ENCODE results near the gene CLN3. TPM values are rescaled to one million over a fixed set of nuclear protein-coding genes. Genes with fewer than 3 reads are reported as not detected.
A peak's percentile ranks its signal among the peaks of the same experiment; 100 is the strongest.
"Not testable (repeated sequence)": the region's sequence is repeated elsewhere in the genome, so short reads cannot be mapped to it uniquely, and the experiment has no call there.

CLN3 gene
- total RNA-seq, 1 donor from 2014 or later, result 13.4 TPM

DNA sequence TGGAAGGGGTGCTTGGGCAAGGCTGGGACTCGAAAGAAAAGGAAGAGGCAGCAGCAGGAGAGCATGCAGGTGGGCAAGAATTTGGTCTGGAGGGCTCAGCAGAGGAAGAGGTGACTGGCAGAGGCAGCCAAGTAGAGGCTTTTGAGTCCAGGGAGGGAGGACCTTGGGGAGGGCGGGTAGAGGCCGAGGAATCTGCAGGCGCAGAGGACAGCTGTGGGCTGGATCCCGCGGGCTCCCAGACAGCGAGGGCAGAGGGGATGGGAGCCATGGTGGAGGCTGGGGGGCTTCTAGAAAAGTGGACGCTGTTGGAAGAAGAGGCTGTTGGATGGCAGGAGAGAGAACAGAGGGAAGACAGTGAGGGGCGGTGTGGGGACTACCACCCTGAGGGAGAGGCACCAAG is 5.5 kb upstream of the CLN3 start:
- no peak for DNase-seq
- intact Hi-C loops (cut with micrococcal nuclease), result loop anchor here (10.0 kb wide), 1 partner anchor 57 kb away; the partner anchor contains the start of gene SGF29
- no peak for ATAC-seq

DNA sequence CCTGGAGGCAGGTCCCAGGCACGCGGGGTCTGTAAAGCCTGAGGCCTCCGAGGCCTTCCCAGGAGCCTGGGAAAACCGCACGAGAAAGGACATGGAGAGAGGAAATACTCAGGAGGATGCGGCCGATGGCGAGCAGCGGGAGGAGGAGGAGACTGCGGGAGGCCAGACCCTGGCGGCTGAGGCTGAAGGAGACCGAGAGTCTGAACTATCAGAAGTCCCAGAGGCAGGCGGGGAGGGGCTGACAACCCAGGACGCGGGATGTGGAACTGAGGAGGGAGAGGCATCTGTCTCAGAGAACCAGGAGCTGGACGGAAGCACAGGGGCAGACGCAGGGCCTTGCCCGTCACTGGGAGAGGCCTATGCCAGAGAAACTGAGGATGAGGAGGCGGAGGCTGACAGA is 5.0 kb upstream of the CLN3 start:
- ATAC-seq, result no peak
- intact Hi-C loops (cut with micrococcal nuclease), result loop anchor here (10.0 kb wide), 1 partner anchor 58 kb away; the partner anchor contains the start of gene SGF29
- DNase-seq, result no peak

DNA sequence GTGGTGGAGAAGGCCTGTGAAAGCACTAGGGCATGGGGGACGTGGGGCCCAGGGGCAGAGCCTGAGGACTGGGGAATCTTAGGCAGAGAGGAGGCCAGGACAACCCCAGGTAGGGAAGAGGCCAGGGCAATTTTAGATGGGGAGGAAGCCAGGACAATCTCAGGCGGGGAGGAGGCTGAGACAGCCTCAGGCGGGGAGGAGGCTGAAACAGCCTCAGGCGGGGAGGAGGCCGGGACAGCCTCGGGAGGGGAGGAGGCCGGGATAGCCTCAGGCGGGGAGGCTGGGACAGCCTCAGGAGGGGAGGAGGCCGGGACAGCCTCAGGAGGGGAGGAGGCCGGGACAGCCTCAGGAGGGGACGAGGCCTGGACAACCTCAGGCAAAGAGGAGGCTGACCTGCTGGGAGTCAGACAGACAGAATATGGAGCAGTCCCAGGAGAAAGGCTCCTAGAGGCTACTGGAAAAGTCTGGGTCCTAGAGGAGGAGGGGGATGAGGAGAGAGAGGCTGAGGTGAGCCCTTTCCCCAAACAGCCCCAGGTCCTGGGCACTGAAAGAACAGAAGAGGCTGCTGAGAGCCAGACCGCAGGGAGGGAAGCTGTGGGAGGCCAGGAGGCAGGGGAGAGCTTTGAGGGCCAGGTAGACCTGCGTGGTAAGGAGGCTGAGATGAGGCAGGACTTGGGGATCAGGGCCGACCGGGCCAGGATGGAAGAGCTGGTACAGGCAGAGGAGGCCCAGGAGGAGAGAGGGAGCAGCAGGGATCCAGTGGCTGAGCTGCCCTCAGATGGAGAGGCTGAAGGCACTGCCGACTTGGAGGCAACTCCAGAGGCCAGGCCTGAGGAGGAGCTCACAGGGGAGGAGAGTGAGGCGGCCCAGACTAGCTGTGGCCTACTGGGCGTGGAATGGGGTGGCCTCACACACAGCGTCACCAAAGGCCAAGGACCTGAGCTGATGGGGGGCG is 4.2 kb upstream of the CLN3 start:
- DNase-seq (no peak), ATAC-seq (no peak)
- intact Hi-C loops (cut with micrococcal nuclease), result loop anchor here (10.0 kb wide), 1 partner anchor 59 kb away; the partner anchor contains the start of gene SGF29

DNA sequence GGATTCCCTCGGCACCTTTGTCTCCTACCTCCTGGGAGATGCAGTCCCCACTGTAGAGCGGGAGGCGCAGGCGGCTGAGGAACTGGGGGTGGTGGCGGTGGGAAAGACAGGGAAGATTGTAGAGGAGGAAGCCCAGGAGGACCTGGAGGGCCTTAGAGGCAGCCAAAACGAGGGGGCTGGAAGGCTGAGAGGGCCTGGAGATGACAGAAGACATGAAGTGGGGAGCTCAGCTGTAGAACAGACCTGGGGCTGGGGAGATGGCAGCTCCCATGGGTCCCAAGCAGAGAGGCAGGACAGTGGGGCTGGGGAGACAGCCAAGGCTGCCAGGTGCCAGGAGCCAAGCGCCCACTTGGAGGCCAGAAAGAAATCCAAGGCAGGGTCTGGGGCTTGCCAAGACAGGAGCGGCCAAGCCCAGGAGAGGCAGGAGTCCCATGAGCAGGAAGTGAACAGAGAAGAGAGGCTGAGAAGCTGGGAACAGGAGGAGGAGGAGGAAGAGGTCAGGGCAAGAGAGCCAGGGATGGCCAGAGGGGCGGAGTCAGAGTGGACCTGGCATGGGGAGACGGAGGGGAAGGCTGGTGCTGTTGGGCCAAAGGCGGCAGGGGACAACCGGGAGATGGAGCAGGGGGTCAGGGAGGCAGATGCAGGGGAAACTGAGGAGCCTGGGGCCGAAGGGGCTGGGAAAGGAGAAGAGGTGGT is 3.4 kb upstream of the CLN3 start:
- DNase-seq (no peak), ATAC-seq (no peak)
- intact Hi-C loops (cut with micrococcal nuclease), result loop anchor here (10.0 kb wide), 1 partner anchor 60 kb away; the partner anchor contains the start of gene SGF29

DNA sequence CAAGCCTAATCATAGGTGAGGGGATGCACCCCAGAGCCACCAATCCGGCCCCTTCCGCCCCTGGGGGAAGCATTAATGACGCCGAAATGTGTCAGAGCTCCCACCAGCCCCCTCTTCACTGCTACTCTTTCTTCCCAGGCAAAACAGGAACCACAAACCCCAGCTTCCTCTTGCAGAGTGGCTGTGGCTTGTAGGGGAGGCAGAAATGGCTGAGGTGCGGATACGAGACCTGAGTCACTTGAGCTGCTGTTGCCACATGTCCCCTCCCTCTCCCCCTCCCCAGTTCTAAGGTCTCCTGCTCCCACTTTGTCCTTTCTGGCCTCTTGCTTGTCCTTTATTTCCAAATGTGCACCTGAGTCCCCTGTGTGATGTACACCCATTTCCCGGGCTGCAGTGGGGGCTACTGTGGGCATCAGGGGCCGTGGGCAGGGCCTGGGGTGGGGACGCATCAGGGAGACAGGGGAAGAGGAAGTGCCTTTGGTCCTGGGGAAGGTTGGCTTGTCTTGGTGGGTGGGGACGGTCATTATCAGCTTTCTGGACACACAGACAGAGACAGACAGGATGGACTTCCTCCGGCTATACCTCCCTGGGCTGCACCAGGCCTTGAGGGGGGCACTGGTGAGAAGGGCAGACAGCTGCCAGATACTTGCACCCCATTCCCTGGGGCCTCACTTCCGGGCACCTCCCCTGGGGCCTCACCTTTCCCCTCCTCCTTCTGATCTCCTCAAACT is 2.4 kb upstream of the CLN3 start, which contains the start of gene APOBR:
Gene APOBR (plus strand): TSS at position 523 of the 731 bp plus-strand sequence. CDS start 39 bp downstream, at position 562.
- DNase-seq (peak; percentile 46), ATAC-seq (peak; percentile 4)
- intact Hi-C loops (cut with micrococcal nuclease), result loop anchor here (10.0 kb wide), 1 partner anchor 61 kb away; the partner anchor contains the start of gene SGF29

DNA sequence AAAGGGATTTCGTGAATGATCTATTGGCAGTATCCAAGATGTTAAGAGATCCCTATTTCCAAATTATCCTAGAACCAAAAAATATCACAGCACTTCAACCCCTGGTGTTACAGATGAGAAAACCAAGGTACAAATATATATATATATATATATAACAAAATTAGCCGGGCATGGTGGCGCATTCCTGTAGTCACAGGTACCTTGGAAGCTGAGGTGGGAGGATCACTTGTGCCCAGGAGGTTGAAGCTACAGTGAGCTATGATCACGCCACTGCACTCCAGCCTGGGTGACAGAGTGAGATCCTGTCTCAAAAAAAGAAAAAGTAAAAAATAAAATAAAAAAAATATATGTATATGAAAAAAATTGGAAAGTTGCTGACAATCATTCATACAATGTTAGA is 637 bp upstream of the CLN3 start:
- intact Hi-C loops (cut with micrococcal nuclease), result loop anchor here (10.0 kb wide), 1 partner anchor 62 kb away; the partner anchor contains the start of gene SGF29
- DNase-seq (no peak), ATAC-seq (no peak)

DNA sequence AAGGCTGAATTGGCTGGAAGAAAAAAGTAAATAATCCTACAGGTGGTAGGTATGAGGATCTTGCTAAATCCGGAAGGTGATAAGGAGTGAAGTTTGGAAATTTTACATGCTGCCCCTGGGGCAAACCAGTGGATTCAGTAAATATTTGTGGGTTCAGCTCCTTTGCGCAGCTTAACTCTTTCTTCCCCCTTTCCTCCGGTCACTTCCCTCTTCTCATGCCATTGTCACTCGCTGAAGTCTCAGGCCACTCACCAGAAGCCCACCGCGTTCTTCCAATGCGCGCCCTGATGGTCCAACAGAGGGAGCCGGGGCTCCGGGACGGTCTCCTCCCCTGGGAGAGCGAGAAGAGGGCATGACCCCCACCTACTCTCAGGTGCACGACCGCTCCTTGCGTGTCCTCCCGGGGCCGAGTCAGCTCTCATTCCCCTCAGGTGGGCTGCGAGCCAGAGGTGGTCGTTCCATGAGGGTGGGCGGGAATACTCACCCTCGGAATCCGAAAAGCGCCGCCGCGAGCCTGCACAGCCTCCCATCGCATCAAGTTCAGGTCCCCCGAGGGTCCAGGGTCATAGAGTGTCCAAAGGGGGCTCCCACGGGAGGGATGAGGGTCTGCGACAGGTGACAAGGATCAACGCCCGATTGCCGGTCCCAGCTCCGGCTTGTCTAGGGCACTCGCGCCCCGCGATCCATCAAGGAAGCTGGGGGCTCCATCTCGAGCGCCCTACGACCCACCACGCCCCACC is 474 bp downstream of the CLN3 start:
- intact Hi-C loops (cut with micrococcal nuclease), result loop anchor here (10.0 kb wide), 1 partner anchor 63 kb away; the partner anchor contains the start of gene SGF29
- peak; percentile 72 for ATAC-seq
- DNase-seq, result peak; percentile 57

DNA sequence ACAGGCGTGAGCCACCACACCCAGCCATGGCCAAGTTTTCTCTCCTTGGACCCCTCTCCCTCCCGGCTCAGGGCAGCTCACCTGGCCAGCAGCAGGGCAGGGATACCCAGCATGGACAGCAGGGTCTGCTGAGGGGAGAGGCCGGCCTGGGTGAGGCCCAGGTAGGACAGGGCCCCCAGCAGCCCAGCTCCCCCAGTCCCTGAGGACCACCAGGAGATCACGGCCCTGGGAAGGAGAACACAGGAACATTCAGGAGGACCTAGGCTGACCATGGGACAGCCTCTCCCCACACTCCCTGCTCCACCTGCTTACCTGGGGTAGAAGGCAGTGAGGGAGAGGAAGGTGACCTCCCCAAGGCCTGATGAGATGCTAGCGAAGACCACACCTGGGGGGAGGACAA is 5.6 kb downstream of the CLN3 start:
- ATAC-seq (no peak), DNase-seq (no peak)
- intact Hi-C loops (cut with micrococcal nuclease), result no loop called here

DNA sequence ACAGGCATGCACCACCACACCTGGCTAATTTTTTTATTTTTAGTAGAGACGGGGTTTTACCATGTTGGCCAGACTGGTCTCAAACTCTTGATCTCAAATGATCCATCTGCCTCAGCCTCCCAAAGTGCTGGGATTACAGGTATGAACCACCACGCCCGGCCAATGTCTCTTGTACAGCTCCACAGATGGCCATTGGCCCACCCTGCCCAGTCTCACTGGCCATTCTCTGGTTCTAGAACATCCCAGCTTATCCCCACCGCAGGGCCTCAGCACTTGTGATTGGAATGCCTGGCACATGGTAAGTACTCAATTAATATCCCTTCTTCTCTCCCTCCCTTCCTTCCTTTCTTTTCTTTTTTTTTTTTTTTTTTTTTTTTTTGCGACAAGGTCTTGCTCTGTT is 8.5 kb downstream of the CLN3 start:
- intact Hi-C loops (cut with micrococcal nuclease); DNase-seq; ATAC-seq: not testable (repeated sequence)

DNA sequence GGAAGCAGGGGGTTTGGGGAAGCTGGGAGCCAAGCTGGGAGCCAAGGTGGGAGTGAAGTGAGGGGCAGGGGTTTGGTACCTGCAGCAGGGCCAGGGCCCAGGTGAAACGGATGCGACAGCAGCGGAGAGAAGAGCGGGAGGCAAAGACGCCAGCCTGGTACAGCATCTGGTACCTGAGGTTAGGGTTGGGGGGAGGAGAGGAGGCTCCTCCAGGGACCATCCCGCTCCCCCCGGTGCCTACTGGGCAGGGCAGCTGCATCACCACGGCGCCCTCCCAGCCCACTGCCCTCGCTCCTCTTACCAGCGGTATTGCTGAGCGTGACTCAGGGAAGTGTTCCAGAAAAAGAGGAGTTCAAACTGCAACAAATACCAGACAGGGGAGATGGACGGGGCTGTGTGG is 9.8 kb downstream of the CLN3 start:
- intact Hi-C loops (cut with micrococcal nuclease), result no loop called here
- ATAC-seq, result no peak

DNA sequence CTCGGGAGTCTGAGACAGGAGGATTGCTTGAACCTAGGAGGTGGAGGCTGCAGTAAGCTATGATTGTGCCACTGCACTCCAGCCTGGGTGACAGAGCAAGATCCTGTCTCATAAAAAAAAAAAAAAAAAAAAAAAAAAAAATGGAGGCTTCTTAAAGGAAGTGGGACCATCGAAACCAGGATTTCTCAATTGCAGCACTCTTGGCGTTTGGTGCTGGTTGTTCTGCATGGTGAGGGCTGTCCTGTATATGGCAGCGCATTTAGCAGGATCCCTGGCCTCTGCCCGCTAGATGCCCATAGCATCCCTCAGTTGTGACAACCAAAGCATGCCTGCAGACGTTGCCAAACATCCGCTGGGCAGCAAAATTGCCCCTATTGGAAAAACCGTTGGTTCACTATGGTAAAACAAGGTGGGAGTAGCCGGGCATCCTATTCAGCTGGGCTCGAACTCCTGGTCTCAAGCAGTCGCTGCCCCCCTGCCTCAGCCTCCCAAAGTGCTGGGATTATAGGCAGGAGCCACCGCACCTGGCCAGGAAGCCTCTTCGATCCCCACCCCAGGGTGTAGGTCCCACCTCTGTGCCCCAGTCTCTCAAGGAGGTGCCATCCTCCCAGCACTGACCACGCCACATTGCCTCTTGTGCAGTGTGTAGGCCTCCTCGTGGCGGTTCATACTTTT is 13.2 kb downstream of the CLN3 start:
- intact Hi-C loops (cut with micrococcal nuclease), result no loop called here
- ATAC-seq (no peak), DNase-seq (no peak)

More for the DNA sequence above, 9.8 kb downstream of the CLN3 start:
- DNase-seq, result no peak

DNA sequence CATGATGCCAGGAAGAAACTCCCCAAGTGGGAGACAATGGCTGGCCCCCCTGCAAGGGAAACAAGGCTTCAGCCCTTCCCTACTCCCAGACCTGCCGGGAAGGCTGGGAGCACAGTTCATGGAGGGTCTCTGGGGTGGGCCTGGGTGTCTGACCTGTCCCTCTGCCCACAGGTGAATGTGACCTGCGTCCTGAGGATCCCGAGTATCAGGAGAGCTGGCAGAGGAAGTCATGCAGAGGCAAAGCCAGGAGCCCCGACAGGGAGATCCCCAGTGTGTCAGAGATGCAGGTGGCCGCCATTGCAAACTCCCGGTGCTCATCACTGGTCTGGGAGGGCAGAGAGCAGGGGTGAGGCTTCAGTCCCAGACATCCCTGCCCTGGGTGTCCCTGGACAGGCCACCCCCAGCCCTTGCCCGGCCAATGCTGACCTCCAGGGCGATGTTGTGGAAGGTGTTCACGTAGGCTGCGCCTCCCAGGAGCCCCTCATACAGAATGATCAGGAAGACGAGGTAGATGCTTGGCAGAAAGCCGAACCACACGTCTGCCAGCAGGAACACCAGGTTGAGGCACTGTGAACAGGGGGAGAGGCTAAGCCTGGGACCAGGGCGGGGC is 14.5 kb downstream of the CLN3 start:
- no peak for DNase-seq
- ATAC-seq, result no peak
- intact Hi-C loops (cut with micrococcal nuclease), result no loop called here

DNA sequence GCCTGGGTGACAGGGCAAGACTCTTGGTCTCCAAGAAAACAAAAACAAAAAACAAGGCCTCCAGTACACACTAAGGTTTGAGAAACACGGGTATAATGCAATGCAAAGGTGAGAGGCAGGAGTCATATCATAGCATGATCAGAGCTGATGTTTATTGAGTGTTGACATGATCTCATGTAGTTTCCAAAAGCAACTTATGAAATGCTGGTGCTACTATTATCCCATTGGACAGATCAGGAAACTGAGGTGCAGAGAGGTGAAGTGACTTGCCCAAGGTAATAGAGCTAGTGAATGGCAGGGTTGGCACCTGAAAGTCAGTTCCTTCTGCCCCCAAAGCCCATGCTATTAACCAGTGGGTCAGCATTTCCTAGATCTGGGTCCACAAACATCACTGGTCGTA is 16.7 kb downstream of the CLN3 start:
- intact Hi-C loops (cut with micrococcal nuclease), result no loop called here
- ATAC-seq (no peak), DNase-seq (no peak)

DNA sequence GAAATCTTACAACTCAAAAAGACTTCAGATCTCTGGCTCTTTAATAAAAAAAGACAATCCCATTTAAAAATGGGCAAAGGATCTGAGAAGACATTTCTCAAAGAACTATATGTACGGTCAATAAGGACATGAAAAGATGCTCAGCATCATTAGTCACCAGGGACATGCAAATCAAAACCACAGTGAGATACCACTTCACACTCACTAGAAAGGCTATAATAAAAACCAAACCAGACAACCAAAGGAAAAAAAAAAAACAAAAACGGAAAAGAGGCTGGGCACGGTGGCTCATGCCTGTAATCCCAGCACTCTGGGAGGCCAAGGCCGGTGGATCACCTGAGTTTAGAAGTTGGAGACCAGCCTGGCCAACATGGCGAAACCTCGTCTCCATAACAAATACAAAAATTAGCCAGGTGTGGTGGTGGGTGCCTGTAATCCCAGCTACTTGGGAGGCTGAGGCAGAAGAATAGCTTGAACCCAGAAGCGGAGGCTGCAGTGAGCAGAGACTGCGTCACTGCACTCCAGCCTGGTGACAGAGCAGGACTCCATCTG is 18.1 kb downstream of the CLN3 start:
- intact Hi-C loops (cut with micrococcal nuclease), result no loop called here
- DNase-seq (no peak), ATAC-seq (no peak)

DNA sequence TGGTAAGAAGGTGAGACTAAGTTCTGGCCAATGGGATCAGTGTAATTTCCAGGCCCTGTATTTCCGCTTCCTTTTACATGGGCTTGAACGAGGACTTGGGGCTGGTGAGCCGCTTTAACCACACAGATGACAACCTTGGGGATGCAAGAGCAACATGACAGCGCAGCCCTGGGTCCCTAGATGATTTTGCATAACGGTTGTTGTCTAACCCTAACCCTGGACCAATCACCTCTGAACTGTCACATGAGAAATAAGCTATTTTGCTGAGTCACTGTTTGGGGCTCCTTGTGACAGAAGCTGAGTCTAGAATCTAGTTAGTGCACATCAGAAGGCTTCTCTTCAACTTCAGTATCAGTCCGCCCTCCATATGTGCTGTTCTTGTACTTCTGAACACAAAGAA is 44.8 kb downstream of the CLN3 start:
- ATAC-seq; DNase-seq; intact Hi-C loops (cut with micrococcal nuclease): not testable (repeated sequence)

DNA sequence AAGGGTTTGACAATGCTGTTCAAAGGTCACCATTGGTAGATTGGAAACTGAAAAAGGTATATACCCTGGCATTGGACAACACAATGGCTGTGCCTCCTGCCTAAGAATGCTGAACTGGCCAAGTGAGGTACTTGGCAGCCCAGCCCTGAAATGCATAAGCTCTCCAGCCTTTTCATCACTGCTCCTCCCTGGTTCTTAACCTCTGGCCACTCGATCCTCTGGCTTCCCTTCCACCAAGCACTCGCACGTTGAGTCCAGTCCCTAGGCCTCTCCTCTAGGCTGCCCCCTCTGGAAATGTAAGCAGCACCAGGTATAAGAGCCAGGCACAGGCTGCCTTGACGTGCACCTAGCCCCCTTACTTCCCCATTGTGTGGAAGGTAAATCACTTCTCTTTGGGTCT is 45.5 kb downstream of the CLN3 start:
- DNase-seq; intact Hi-C loops (cut with micrococcal nuclease); ATAC-seq: not testable (repeated sequence)

DNA sequence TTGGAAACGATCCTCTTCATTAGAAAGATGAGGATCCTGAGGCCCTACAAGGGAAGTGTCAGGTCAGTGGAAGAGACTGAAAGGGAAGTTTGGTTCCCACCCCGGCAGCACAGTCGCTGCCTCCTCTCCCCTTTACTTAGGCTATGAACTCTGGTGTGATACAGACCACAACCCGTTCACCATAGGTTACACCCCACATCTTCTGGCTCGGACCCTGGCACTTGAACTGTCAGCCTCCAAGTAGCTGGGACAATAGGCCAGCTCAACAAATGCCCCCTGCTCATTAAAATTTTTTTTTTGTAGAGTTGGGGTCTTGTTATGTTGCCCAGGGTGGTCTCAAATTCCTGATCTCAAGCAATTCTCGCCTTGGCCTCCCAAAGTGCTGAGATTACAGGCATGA is 47.9 kb downstream of the CLN3 start:
- intact Hi-C loops (cut with micrococcal nuclease); ATAC-seq; DNase-seq: not testable (repeated sequence)
